ES-I3 (cell line): Measurements from ENCODE around the gene SRRM5.
A peak's percentile ranks its signal among the peaks of the same experiment; 100 is the strongest.
"Not testable (repeated sequence)": the region's sequence is repeated elsewhere in the genome, so short reads cannot be mapped to it uniquely, and the experiment has no call there.

ENCODE experiments used
- H3K36me3 ChIP-seq: 2 replicates; pipeline ENCODE4 v1.6.1; 2013; ENCODE audit warnings: mild to moderate bottlenecking, low read length, control low read depth, moderate library complexity; ENCODE audit not compliant: insufficient read depth
- H3K4me1 ChIP-seq: 2 replicates; pipeline ENCODE4 v1.6.1; 2013; ENCODE audit warnings: mild to moderate bottlenecking, control low read depth, low read length; ENCODE audit not compliant: insufficient read depth
- H3K9ac ChIP-seq: 2 replicates; pipeline ENCODE4 v1.6.1; 2013; ENCODE audit warnings: low read depth, mild to moderate bottlenecking, low read length, moderate library complexity
- H3K9me3 ChIP-seq: 2 replicates; pipeline ENCODE4 v1.6.1; 2013; ENCODE audit warnings: mild to moderate bottlenecking, low read length, moderate library complexity; ENCODE audit not compliant: control insufficient read depth, insufficient read depth

The SRRM5 gene

GRCh38 chr19:43634506-43634871 is 22.6 kb downstream of the SRRM5 start:
- Histone ChIP-seq H3K9me3 (no peaks in the 10 kb centered on the region), H3K4me1 (peaks cover 16% of the 10 kb centered on the region), H3K9ac (peak overlapping the region; percentile 68), H3K36me3 (no peaks in the 10 kb centered on the region)

- Histone ChIP-seq H3K9me3 (no peaks in the 10 kb centered on the region), H3K36me3 (no peaks in the 10 kb centered on the region), H3K9ac (peak overlapping the region; percentile 68), H3K4me1 (peaks cover 16% of the 10 kb centered on the region)
Measured at GRCh38 chr19:43634872-43635560, 23.1 kb downstream of the SRRM5 start.

- peaks cover 16% of the 10 kb centered on the region for H3K4me1 ChIP-seq
- H3K36me3 ChIP-seq, H3K9me3 ChIP-seq: not testable (repeated sequence)
- H3K9ac ChIP-seq: peak overlapping the region; percentile 68; the same call in 1 of the 2 replicates
Measured at GRCh38 chr19:43635561-43635940, 23.7 kb downstream of the SRRM5 start.

DNA sequence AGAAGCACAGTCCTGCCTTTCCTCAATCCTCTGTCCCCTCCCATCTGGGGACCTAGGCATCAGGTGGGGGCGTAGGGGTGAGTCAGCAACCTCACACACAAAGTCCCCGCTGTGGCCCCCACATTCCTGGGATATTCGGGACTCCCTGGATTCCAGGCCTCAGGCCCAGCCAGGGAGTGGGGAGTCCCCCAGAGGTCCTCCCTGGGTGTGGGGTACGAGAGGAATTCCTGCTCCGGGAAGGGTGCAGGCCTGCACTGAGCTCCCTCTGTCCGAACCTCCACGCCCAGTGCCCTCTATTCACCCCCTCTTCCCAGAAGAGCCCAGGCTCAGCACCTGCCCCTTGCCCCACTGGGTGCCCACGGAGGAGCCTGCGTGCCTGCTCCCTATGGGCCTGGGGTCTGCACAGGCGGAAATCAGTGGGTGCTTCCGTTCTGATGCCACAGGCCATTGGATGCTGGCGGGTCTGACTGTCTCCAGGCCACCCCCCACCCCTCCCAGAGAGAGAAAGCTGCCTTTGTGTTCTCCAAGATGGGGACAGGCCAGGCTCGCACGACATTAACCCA is 24.3 kb downstream of the SRRM5 start:
- Histone ChIP-seq H3K4me1 (peaks cover 16% of the 10 kb centered on the region), H3K9ac (peak overlapping the region; percentile 42), H3K9me3 (no peaks in the 10 kb centered on the region), H3K36me3 (no peaks in the 10 kb centered on the region)

DNA sequence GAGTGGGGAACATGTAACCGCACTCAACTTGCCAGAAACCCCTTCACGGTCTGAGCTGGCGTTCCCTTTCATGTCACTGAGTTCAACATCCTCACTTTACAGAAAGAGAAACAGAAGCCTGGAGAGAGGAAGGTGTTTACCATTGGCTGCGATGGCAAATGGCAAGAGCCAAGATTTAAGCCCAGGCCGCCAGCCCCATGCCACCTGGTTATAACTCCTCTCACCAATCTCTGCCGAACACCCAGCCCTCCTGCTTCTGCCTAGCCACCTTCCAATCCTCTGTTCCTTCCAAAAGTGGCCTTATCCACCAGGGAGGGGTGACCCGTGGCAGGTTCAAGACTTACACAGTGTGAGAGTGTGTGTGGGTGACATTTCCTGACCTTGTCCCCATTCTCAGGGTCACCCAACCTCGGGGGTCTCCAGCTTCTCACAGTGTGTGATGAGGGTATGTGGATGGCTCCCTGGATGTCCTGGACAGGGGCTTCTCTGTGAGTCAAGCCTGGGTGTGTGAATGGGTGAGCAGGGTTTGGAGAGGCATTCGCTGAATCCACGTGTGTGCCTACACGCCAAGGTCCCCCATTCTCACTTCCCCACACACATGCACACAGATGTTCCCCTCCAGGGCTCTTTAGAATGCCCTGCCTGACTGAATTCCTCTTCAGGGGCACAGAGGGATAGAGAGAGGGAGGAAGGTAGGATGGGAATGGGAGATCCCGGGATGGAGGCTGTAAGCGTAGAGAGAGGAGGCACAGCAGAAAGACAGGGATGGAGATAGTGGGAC is 26.5 kb downstream of the SRRM5 start:
- H3K4me1 ChIP-seq: peaks cover 16% of the 10 kb centered on the region
- H3K9ac ChIP-seq: no peak overlapping the region; the same call in 1 of the 2 replicates

GRCh38 chr19:43638995-43639518 is 27.2 kb downstream of the SRRM5 start:
- Histone ChIP-seq H3K36me3 (no peaks in the 10 kb centered on the region), H3K4me1 (peaks cover 15% of the 10 kb centered on the region), H3K9me3 (no peaks in the 10 kb centered on the region), H3K9ac (peak overlapping the region; percentile 57)

More for the DNA sequence above, 26.5 kb downstream of the SRRM5 start:
- H3K36me3 ChIP-seq: no peaks in the 10 kb centered on the region
- H3K9me3 ChIP-seq: no peaks in the 10 kb centered on the region

- Histone ChIP-seq H3K36me3 (no peaks in the 10 kb centered on the region), H3K9me3 (no peaks in the 10 kb centered on the region), H3K4me1 (peaks cover 13% of the 10 kb centered on the region), H3K9ac (peak within 1 kb of the TSS; percentile 71)
Measured at GRCh38 chr19:43639519-43640423, 27.9 kb downstream of the SRRM5 start, which contains the start of gene CADM4. Gene CADM4 (minus strand): TSS chr19:43639850. CDS start chr19:43639790, 60 bp downstream.

- H3K9ac ChIP-seq: peak overlapping the region; percentile 71; the same call in 1 of the 2 replicates
Measured at GRCh38 chr19:43640424-43640757, 28.5 kb downstream of the SRRM5 start.

GRCh38 chr19:43641333-43641732 is 29.4 kb downstream of the SRRM5 start:
- peaks cover 7% of the 10 kb centered on the region for H3K4me1 ChIP-seq
- H3K9me3 ChIP-seq: no peaks in the 10 kb centered on the region
- no peaks in the 10 kb centered on the region for H3K36me3 ChIP-seq
- no peak overlapping the region for H3K9ac ChIP-seq

More at GRCh38 chr19:43640424-43640757, 28.5 kb downstream of the SRRM5 start:
- no peaks in the 10 kb centered on the region for H3K9me3 ChIP-seq
- H3K4me1 ChIP-seq: peaks cover 13% of the 10 kb centered on the region
- H3K36me3 ChIP-seq: no peaks in the 10 kb centered on the region

- Histone ChIP-seq H3K36me3 (no peaks in the 10 kb centered on the region), H3K4me1 (peaks cover 6% of the 10 kb centered on the region; the same call in 1 of the 2 replicates), H3K9ac (no peak overlapping the region)
Measured at GRCh38 chr19:43642531-43642930, 30.6 kb downstream of the SRRM5 start.

DNA sequence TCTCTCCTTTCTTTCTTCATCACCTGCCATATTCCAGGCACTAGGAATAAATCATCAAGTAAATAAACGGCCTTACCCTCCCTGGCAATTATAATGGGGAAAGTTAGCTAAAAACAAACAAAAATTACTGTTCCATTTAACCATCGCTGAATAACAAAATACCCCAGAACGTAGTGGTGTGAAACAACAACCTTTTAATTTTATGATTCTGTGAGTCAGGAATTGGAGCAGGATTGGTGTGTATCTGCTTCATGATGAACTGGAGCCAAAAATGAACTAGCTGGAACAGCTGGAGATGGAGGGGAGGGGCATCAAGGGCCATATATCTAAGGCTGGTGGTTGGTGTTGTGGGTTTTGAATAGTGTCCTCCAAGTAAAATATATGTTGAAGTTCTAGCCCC is 31.4 kb downstream of the SRRM5 start:
- Histone ChIP-seq H3K36me3 (no peaks in the 10 kb centered on the region), H3K9ac (no peak overlapping the region), H3K9me3 (no peaks in the 10 kb centered on the region), H3K4me1 (peaks cover 5% of the 10 kb centered on the region; the same call in 1 of the 2 replicates)

More at GRCh38 chr19:43642531-43642930, 30.6 kb downstream of the SRRM5 start:
- H3K9me3 ChIP-seq: no peaks in the 10 kb centered on the region

DNA sequence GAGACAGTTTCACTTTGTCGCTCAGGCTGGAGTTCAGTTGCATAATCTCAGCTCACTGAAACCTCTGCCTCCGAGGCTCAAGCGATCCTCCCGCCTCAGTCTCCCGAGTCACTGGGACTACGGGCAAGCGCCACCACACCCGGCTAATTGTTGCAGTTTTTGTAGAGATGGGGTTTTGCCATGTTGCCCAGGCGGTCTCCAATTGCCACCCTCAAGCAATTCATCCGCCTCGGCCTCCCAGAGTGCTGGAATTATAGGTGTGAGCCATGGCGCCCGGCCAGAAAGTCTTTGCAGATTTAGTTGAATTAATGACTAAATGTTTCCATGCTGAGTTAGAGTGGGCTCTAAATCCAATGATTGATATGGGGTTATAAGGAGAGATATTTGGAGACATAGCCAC is 32.3 kb downstream of the SRRM5 start:
- H3K36me3 ChIP-seq: no peaks in the 10 kb centered on the region
- H3K9me3 ChIP-seq: no peaks in the 10 kb centered on the region
- no peaks in the 10 kb centered on the region; the same call in 1 of the 2 replicates for H3K4me1 ChIP-seq
- H3K9ac ChIP-seq: no peak overlapping the region

DNA sequence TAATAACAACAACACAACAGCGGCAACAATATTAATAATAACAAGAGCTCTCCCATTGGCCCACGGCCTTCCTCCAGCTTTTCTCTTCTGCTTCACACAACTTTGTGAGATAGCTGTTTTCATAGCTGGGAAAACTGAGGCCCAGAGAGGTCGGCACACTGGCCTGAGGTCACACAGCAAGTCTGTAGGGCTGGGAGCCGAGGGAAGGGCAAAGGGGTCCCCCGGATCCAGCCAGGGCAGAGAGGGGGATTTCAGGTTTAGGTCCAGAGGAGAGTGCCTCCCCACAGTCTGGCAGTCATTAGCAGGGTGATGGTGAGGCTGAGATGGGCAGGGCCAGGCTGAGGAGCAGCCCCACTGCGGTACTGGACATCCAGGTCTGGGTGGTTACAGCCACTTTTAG is 36.7 kb downstream of the SRRM5 start:
- no peak overlapping the region for H3K9ac ChIP-seq
- H3K36me3 ChIP-seq: no peaks in the 10 kb centered on the region
- no peaks in the 10 kb centered on the region for H3K4me1 ChIP-seq
- no peaks in the 10 kb centered on the region for H3K9me3 ChIP-seq

- Histone ChIP-seq H3K4me1 (no peaks in the 10 kb centered on the region), H3K9ac (no peak overlapping the region), H3K9me3 (no peaks in the 10 kb centered on the region), H3K36me3 (no peaks in the 10 kb centered on the region)
Measured at GRCh38 chr19:43649514-43649913, 37.6 kb downstream of the SRRM5 start.
